GM12878 (cell line): Measurements from ENCODE around the gene AKR1B15. TPM values are rescaled to one million over a fixed set of nuclear protein-coding genes. Genes with fewer than 3 reads are reported as not detected.

Source experiments
- ATAC-seq: fragments of 200-7000 bp; cut with Tn5 transposase; 3 replicates; pipeline ENCODE4 v1.9.1; 2020; ENCODE audit warnings: mild to moderate bottlenecking, moderate library complexity
- BruUV-seq: library from RNA; stranded (reverse); fragments of 400-500 nt; replicated peaks from 2 replicates; lab custom pipeline; 2021; lab: Mats Ljungman, UMichigan
- CTCF ChIA-PET: fragments of 300-600 bp; sonication (Branson Sonifier 250); formaldehyde crosslinking; extraction: SDS; loops from one replicate; lab custom pipeline; 2021; ENCODE audit warnings: inconsistent platforms; lab: Yijun Ruan, JAX
- POLR2A ChIA-PET: fragments of 350-600 bp; formaldehyde crosslinking; extraction: SDS; loops from one replicate; lab custom pipeline; 2021; ENCODE audit warnings: inconsistent platforms; lab: Charles Lee
- RAD21 ChIA-PET: fragments of 300-600 bp; sonication (Branson Sonifier 250); formaldehyde crosslinking; loops from one replicate; lab custom pipeline; 2023; ENCODE audit warnings: antibody characterized with exemption; ENCODE audit not compliant: unreplicated experiment; lab: Charles Lee
- SMC1A ChIA-PET: fragments of 300-600 bp; sonication (Branson Sonifier 250); formaldehyde crosslinking; loops from one replicate; lab custom pipeline; 2023; ENCODE audit not compliant: unreplicated experiment, uncharacterized antibody; lab: Charles Lee
- DNase-seq: peaks from one replicate; pipeline ENCODE4 v3.0.0-alpha.2; 2011; ENCODE audit warnings: low read depth, low spot score
- FAIRE-seq: peaks from 3 replicates; lab custom pipeline; 2011; peaks lifted over from hg19 to GRCh38; lab: Jason Lieb, UNC
- H2AFZ ChIP-seq: 2 replicates; pipeline ENCODE4 v1.6.0; 2011; ENCODE audit warnings: low read depth, low read length, control low read depth; ENCODE audit not compliant: control insufficient read depth
- H3K27ac ChIP-seq: 2 replicates; pipeline ENCODE4 v1.5.1; 2011; ENCODE audit warnings: control low read depth; ENCODE audit not compliant: control insufficient read depth, insufficient read depth
- H3K27me3 ChIP-seq, 2 experiments: replicated peaks in 1 of 2; 2 replicates each; pipeline versions ENCODE4 v1.6.0 to v1.6.1; 2011; ENCODE audit warnings: low read length in 1 of 2; ENCODE audit not compliant: control insufficient read depth in 2 of 2, insufficient read depth in 2 of 2
- H3K36me3 ChIP-seq, 2 experiments: 2 replicates each; pipeline ENCODE4 v1.5.1; 2011; ENCODE audit warnings: low read length in 1 of 2; ENCODE audit not compliant: control insufficient read depth in 2 of 2, insufficient read depth in 2 of 2
- H3K4me1 ChIP-seq: 2 replicates; pipeline ENCODE4 v1.6.1; 2011; ENCODE audit warnings: mild to moderate bottlenecking, low read length, moderate library complexity, mixed read lengths; ENCODE audit not compliant: control insufficient read depth, insufficient read depth
- H3K4me2 ChIP-seq: 2 replicates; pipeline ENCODE4 v1.6.0; 2011; ENCODE audit warnings: control low read depth; ENCODE audit not compliant: control insufficient read depth, insufficient read depth
- H3K4me3 ChIP-seq: fragments of 200-600 bp; sonication (generic); 2 replicates; pipeline ENCODE4 v1.5.1; 2016
- H3K79me2 ChIP-seq: 2 replicates; pipeline ENCODE4 v1.6.0; 2011; ENCODE audit warnings: low read length; ENCODE audit not compliant: control insufficient read depth, insufficient read depth
- H3K9ac ChIP-seq: 2 replicates; pipeline ENCODE4 v1.8.0; 2011; ENCODE audit warnings: low read length, control low read depth, mixed read lengths; ENCODE audit not compliant: control insufficient read depth, insufficient read depth
- H3K9me3 ChIP-seq: replicated peaks from 3 replicates; pipeline ENCODE4 v1.5.1; 2011; ENCODE audit warnings: mild to moderate bottlenecking, low read length; ENCODE audit not compliant: control insufficient read depth, insufficient read depth
- H4K20me1 ChIP-seq: 2 replicates; pipeline ENCODE4 v1.6.0; 2011; ENCODE audit not compliant: control insufficient read depth, insufficient read depth
- CBX5 ChIP-seq: sonication (generic); IDR thresholded peaks from 2 replicates; pipeline ENCODE4 v1.6.1; 2016; ENCODE audit warnings: low read depth, moderate library complexity, mild to moderate bottlenecking, inconsistent platforms
- CREB1 ChIP-seq: IDR thresholded peaks from 2 replicates; pipeline ENCODE4 v1.6.1; 2012; ENCODE audit warnings: low read depth, mild to moderate bottlenecking, inconsistent platforms
- EGR1 ChIP-seq, 2 experiments: IDR thresholded peaks; 1 replicate in 1 of 2; 2 replicates in 1 of 2; pipeline ENCODE4 v1.6.1; 2011 to 2012; ENCODE audit warnings: low read depth in 2 of 2, low read length in 2 of 2, borderline replicate concordance in 1 of 2, mild to moderate bottlenecking in 1 of 2, moderate library complexity in 1 of 2
- ETV6 ChIP-seq, 2 experiments: fragments of 450-650 bp in 1 of 2; IDR thresholded peaks in 1 of 2; conservative IDR thresholded peaks in 1 of 2; 2 replicates each; pipeline ENCODE4 v1.6.1; 2014; ENCODE audit warnings: antibody characterized with exemption in 1 of 2, borderline replicate concordance in 1 of 2, low read depth in 1 of 2, mild to moderate bottlenecking in 1 of 2, moderate library complexity in 1 of 2
- GATAD2B ChIP-seq: fragments of 450-650 bp; conservative IDR thresholded peaks from 2 replicates; pipeline ENCODE4 v1.6.1; 2017; ENCODE audit warnings: low read depth, mild to moderate bottlenecking, moderate library complexity
- POLR2AphosphoS2 ChIP-seq: IDR thresholded peaks from 2 replicates; pipeline ENCODE4 v1.6.1; 2011; ENCODE audit warnings: low read depth, mild to moderate bottlenecking, low read length, improper control_type of control experiment, moderate library complexity
- SMARCA5 ChIP-seq: fragments of 450-650 bp; IDR thresholded peaks from 2 replicates; pipeline ENCODE4 v1.6.1; 2017; ENCODE audit warnings: mild to moderate bottlenecking
- TCF3 ChIP-seq: IDR thresholded peaks from 2 replicates; pipeline ENCODE4 v1.6.1; 2012; ENCODE audit warnings: low read depth, mild to moderate bottlenecking, low read length, borderline replicate concordance; ENCODE audit not compliant: insufficient read depth
- ZNF274 ChIP-seq: IDR thresholded peaks from one replicate; pipeline ENCODE4 v1.8.0; 2011; ENCODE audit not compliant: insufficient read length, insufficient read depth
- whole genome bisulfite sequencing: methylation state at CpG from one replicate; pipeline ENCODE4 v1.1.6; 2016; ENCODE audit warnings: low lambda C conversion rate; ENCODE audit not compliant: insufficient replicate concordance, insufficient coverage; ENCODE audit errors: missing lambda C conversion rate; 5-methylcytosine and 5-hydroxymethylcytosine counted together
- in situ Hi-C: fragments of 300-500 bp; cut with MboI; formaldehyde crosslinking; loops from 9 replicates; pipeline ENCODE4 v1.14.3; 2018; ENCODE audit warnings: mixed read lengths
- intact Hi-C: fragments of 100-400 bp; cut with micrococcal nuclease; formaldehyde crosslinking; loops from one replicate; pipeline ENCODE4 v1.14.2; 2022; ENCODE audit not compliant: unreplicated experiment
- polyA plus RNA-seq, 11 experiments: library from polyadenylated mRNA; depleted of rRNA in 4 of 11; unstranded in 6 of 11; stranded (reverse) in 5 of 11; fragments of >200 nt; fragmentation: Nextera tagmentation in 4 of 11; fragmentation: Illumina TruSeq in 1 of 11; extraction: Ambion mirVana in 4 of 11; extraction: Trizol in 1 of 11; gene quantifications; 1 replicate in 1 of 11; 2 replicates in 10 of 11; pipeline versions ENCODE4 v1.2.1 to v1.2.3, GENCODE V29; 2011 to 2016; ENCODE audit warnings: inconsistent platforms in 2 of 11, missing spikeins in 2 of 11, low read depth in 1 of 11
- total RNA-seq, 4 experiments: library from RNA; depleted of rRNA in 3 of 4; stranded (reverse); fragments of >200 nt in 3 of 4; fragmentation: Illumina TruSeq in 1 of 4; extraction: Trizol in 1 of 4; gene quantifications; 2 replicates each; pipeline versions ENCODE4 v1.2.1 to v1.2.3, GENCODE V29; 2013 to 2021
- TF ChIP-seq, protein P1 (sequence below): fragments of 450-650 bp; IDR thresholded peaks from 2 replicates; pipeline ENCODE4 v1.6.1; 2018; ENCODE audit warnings: mild to moderate bottlenecking, low read depth, moderate library complexity; ENCODE audit not compliant: partially characterized antibody
- TF ChIP-seq, protein P2 (sequence below): fragments of 450-650 bp; IDR thresholded peaks from 2 replicates; pipeline ENCODE4 v1.6.1; 2014; ENCODE audit warnings: mild to moderate bottlenecking
- TF ChIP-seq, protein P3 (sequence below): fragments of 450-650 bp; IDR thresholded peaks from 2 replicates; pipeline ENCODE4 v1.6.1; 2018; ENCODE audit warnings: borderline replicate concordance, mild to moderate bottlenecking; ENCODE audit not compliant: partially characterized antibody
- TF ChIP-seq, protein P4 (sequence below): fragments of 150-350 bp; IDR thresholded peaks from 2 replicates; pipeline ENCODE4 v1.6.1; 2014; ENCODE audit warnings: mild to moderate bottlenecking, low read depth, low read length
- TF ChIP-seq, protein P5 (sequence below): IDR thresholded peaks from 2 replicates; pipeline ENCODE4 v1.6.1; 2012; ENCODE audit warnings: low read depth, low read length, improper control_type of control experiment

The AKR1B15 gene
- total and polyA plus RNA-seq, 10 of the 15 experiments (the other 5 are each of a cell fraction or from before 2014, with no cell fraction given) = 0.06 TPM; not detected in 9

DNA sequence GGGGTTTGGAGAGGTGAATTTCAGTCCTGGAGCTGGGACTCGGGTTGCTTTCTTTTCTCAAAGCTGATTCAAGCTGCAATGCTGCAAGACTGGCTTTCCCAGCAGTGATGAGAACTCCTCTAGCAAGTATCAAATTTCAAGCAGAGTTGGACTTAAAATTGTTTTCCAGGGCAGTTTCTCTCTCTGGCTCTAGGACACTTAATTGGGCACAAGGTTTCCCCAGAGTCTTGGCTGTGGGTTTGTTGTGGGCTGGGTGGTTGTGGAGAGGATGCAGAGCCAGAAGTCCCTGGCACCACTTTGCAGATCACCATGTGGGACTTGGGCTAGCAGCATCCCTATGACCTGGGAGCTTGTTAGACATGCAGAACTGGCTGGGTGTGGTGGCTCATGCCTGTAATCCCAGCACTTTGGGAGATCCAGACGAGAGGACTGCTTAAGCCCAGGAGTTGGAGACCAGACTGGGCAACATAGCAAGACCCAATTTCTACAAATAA, 16.8 kb downstream of the AKR1B15 start:
- RAD21 ChIA-PET = no interaction called here
- DNase-seq = no peak
- H3K27me3 ChIP-seq = no peaks in the 10 kb centered on the region
- H2AFZ ChIP-seq = no peak overlapping the region
- H3K79me2 ChIP-seq = no peaks in the 10 kb centered on the region
- peaks cover 2% of the 10 kb centered on the region; the same call in 1 of the 3 replicates for H3K9me3 ChIP-seq
- H3K4me2 ChIP-seq = no peak overlapping the region
- H3K36me3 ChIP-seq = no peaks in the 10 kb centered on the region
- H3K27ac ChIP-seq = no peak overlapping the region
- no peaks in the 10 kb centered on the region for H3K4me1 ChIP-seq
- H3K9ac ChIP-seq = no peak overlapping the region
- no peak overlapping the region for H3K4me3 ChIP-seq
- no TSS peak for BruUV-seq
- no peaks in the 10 kb centered on the region for H4K20me1 ChIP-seq
- in situ Hi-C loops = no loop called here
- intact Hi-C loops = no loop called here
- CTCF ChIA-PET = interaction anchor here (1.1 to 2.2 kb wide), 3 partner anchors 40 to 124 kb away, joined by 3 to 6 read pairs (median 3); no protein-coding TSS in a partner anchor
- no peak for FAIRE-seq
- SMC1A ChIA-PET = interaction anchor here (0.6 to 1.6 kb wide), 2 partner anchors 14 to 1407 kb away, joined by 3 to 4 read pairs; no protein-coding TSS in a partner anchor
- ATAC-seq = no peak
- POLR2A ChIA-PET = no interaction called here
- 15% methylated on average over 2 of the region's 2 CpGs for WGBS
- TF ChIP-seq, protein P1, sequence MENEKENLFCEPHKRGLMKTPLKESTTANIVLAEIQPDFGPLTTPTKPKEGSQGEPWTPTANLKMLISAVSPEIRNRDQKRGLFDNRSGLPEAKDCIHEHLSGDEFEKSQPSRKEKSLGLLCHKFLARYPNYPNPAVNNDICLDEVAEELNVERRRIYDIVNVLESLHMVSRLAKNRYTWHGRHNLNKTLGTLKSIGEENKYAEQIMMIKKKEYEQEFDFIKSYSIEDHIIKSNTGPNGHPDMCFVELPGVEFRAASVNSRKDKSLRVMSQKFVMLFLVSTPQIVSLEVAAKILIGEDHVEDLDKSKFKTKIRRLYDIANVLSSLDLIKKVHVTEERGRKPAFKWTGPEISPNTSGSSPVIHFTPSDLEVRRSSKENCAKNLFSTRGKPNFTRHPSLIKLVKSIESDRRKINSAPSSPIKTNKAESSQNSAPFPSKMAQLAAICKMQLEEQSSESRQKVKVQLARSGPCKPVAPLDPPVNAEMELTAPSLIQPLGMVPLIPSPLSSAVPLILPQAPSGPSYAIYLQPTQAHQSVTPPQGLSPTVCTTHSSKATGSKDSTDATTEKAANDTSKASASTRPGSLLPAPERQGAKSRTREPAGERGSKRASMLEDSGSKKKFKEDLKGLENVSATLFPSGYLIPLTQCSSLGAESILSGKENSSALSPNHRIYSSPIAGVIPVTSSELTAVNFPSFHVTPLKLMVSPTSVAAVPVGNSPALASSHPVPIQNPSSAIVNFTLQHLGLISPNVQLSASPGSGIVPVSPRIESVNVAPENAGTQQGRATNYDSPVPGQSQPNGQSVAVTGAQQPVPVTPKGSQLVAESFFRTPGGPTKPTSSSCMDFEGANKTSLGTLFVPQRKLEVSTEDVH = no peak
- no peak for TF ChIP-seq GATAD2B
- TF ChIP-seq, protein P2, sequence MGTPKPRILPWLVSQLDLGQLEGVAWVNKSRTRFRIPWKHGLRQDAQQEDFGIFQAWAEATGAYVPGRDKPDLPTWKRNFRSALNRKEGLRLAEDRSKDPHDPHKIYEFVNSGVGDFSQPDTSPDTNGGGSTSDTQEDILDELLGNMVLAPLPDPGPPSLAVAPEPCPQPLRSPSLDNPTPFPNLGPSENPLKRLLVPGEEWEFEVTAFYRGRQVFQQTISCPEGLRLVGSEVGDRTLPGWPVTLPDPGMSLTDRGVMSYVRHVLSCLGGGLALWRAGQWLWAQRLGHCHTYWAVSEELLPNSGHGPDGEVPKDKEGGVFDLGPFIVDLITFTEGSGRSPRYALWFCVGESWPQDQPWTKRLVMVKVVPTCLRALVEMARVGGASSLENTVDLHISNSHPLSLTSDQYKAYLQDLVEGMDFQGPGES = no peak
- TF ChIP-seq ETV6 (conservative IDR thresholded peaks at IDR 0.05 in 1 of 2, IDR thresholded peaks at IDR 0.05 in 1 of 2; ENCODE audit: borderline replicate concordance in 1 of 2, low read depth in 1 of 2) = no peak
- TF ChIP-seq, protein P3, sequence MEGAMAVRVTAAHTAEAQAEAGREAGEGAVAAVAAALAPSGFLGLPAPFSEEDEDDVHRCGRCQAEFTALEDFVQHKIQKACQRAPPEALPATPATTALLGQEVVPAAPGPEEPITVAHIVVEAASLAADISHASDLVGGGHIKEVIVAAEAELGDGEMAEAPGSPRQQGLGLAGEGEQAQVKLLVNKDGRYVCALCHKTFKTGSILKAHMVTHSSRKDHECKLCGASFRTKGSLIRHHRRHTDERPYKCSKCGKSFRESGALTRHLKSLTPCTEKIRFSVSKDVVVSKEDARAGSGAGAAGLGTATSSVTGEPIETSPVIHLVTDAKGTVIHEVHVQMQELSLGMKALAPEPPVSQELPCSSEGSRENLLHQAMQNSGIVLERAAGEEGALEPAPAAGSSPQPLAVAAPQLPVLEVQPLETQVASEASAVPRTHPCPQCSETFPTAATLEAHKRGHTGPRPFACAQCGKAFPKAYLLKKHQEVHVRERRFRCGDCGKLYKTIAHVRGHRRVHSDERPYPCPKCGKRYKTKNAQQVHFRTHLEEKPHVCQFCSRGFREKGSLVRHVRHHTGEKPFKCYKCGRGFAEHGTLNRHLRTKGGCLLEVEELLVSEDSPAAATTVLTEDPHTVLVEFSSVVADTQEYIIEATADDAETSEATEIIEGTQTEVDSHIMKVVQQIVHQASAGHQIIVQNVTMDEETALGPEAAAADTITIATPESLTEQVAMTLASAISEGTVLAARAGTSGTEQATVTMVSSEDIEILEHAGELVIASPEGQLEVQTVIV = no peak
- TF ChIP-seq CREB1 = no peak
- no peak for TF ChIP-seq SMARCA5
- TF ChIP-seq EGR1 (IDR thresholded peaks at IDR 0.05; ENCODE audit: borderline replicate concordance in 1 of 2, low read depth in 2 of 2, low read length in 2 of 2) = no peak
- no peak for TF ChIP-seq POLR2AphosphoS2
- no peak for TF ChIP-seq TCF3
- no peak for TF ChIP-seq ZNF274
- TF ChIP-seq, protein P4, sequence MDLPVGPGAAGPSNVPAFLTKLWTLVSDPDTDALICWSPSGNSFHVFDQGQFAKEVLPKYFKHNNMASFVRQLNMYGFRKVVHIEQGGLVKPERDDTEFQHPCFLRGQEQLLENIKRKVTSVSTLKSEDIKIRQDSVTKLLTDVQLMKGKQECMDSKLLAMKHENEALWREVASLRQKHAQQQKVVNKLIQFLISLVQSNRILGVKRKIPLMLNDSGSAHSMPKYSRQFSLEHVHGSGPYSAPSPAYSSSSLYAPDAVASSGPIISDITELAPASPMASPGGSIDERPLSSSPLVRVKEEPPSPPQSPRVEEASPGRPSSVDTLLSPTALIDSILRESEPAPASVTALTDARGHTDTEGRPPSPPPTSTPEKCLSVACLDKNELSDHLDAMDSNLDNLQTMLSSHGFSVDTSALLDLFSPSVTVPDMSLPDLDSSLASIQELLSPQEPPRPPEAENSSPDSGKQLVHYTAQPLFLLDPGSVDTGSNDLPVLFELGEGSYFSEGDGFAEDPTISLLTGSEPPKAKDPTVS = no peak
- TF ChIP-seq CBX5 = no peak
- TF ChIP-seq, protein P5, sequence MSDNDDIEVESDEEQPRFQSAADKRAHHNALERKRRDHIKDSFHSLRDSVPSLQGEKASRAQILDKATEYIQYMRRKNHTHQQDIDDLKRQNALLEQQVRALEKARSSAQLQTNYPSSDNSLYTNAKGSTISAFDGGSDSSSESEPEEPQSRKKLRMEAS = no peak
